Activated CD4-positive, alpha-beta memory T cell treated with anti-CD3 and anti-CD28 coated beads for 36 hours (primary cell): ENCODE data around the gene RBMS1. TPM values are rescaled to one million over a fixed set of nuclear protein-coding genes. Genes with fewer than 3 reads are reported as not detected.

ENCODE experiments used
- CTCF ChIA-PET: fragments of 350-600 bp; sonication (Branson Sonifier 250); formaldehyde crosslinking; loops from one replicate; lab custom pipeline; 2021; ENCODE audit warnings: antibody characterized with exemption, inconsistent platforms; lab: Charles Lee
- POLR2A ChIA-PET: fragments of 350-600 bp; sonication (Branson Sonifier 250); formaldehyde crosslinking; loops from one replicate; lab custom pipeline; 2021; ENCODE audit warnings: antibody characterized with exemption; lab: Charles Lee
- DNase-seq: peaks from one replicate; pipeline ENCODE4 v3.0.0-alpha.2; 2020
- H3K27ac Mint-ChIP-seq: one replicate; pipeline ENCODE4 v1.8.0; 2021; ENCODE audit warnings: mixed read lengths
- H3K27me3 Mint-ChIP-seq: one replicate; pipeline ENCODE4 v1.8.0; 2021; ENCODE audit warnings: mixed read lengths
- H3K36me3 Mint-ChIP-seq: one replicate; pipeline ENCODE4 v1.8.0; 2021; ENCODE audit warnings: mixed read lengths
- H3K4me1 Mint-ChIP-seq: one replicate; pipeline ENCODE4 v1.8.0; 2021; ENCODE audit warnings: low read depth, mixed read lengths
- H3K4me3 Mint-ChIP-seq: one replicate; pipeline ENCODE4 v1.8.0; 2021; ENCODE audit warnings: mild to moderate bottlenecking, mixed read lengths
- H3K9me3 Mint-ChIP-seq: one replicate; pipeline ENCODE4 v1.8.0; 2021; ENCODE audit warnings: mixed read lengths
- intact Hi-C: fragments of 100-400 bp; cut with micrococcal nuclease; formaldehyde crosslinking; loops from one replicate; pipeline ENCODE4 v1.15.1; 2023
- total RNA-seq, 2 experiments: library from RNA; stranded (reverse); gene quantifications; one replicate each; pipeline ENCODE4 v1.2.3, GENCODE V29; 2021

Gene RBMS1
- total RNA-seq, 2 experiments from 2014 or later = 37.9 to 40.0 TPM

GRCh38 chr2:160222546-160223283 is 270.9 kb downstream of the RBMS1 start:
- no peak overlapping the region for H3K27ac Mint-ChIP-seq
- intact Hi-C loops = loop anchor here (5.0 to 10.0 kb wide), 9 partner anchors 170 to 945 kb away; no protein-coding TSS in a partner anchor
- peaks cover 64% of the 10 kb centered on the region for H3K4me1 Mint-ChIP-seq
- ChIA-PET CTCF (no interaction called here), POLR2A (no interaction called here)
- no peaks in the 10 kb centered on the region for H3K9me3 Mint-ChIP-seq
- peaks cover 13% of the 10 kb centered on the region for H3K27me3 Mint-ChIP-seq
- H3K36me3 Mint-ChIP-seq = no peaks in the 10 kb centered on the region
- no peak for DNase-seq
- no peak overlapping the region for H3K4me3 Mint-ChIP-seq
